HepG2 (cell line): ENCODE measurements around the gene RPL38. TPM values are rescaled to one million over a fixed set of nuclear protein-coding genes. Genes with fewer than 3 reads are reported as not detected.
A peak's percentile ranks its signal among the peaks of the same experiment; 100 is the strongest.

Experiments
- AKAP8 ChIP-seq: sonication (generic); formaldehyde crosslinking; IDR thresholded peaks from 2 replicates; pipeline ENCODE4 v1.5.1; 2020; ENCODE audit warnings: mild to moderate bottlenecking, missing genetic modification reagents
- CCDC6 ChIP-seq: sonication (generic); formaldehyde crosslinking; IDR thresholded peaks from 2 replicates; pipeline ENCODE4 v1.8.1; 2022; ENCODE audit warnings: mild to moderate bottlenecking, missing genetic modification reagents, moderate library complexity
- DRAP1 ChIP-seq: IDR thresholded peaks from 2 replicates; pipeline ENCODE4 v1.6.1; 2016; ENCODE audit warnings: missing genetic modification reagents, missing compliant biosample characterization
- E2F1 ChIP-seq: sonication (generic); formaldehyde crosslinking; IDR thresholded peaks from 2 replicates; pipeline ENCODE4 v1.5.0; 2020; ENCODE audit warnings: missing genetic modification reagents
- ELF3 ChIP-seq: IDR thresholded peaks from 2 replicates; pipeline ENCODE4 v1.6.1; 2016; ENCODE audit warnings: missing genetic modification reagents, missing compliant biosample characterization
- HMGXB4 ChIP-seq, 2 experiments: sonication (generic) in 1 of 2; formaldehyde crosslinking in 1 of 2; IDR thresholded peaks; 2 replicates each; pipeline versions ENCODE4 v1.4.0 to v1.6.1; 2018 to 2020; ENCODE audit warnings: missing genetic modification reagents in 2 of 2, borderline replicate concordance in 1 of 2, low read depth in 1 of 2, mild to moderate bottlenecking in 1 of 2, missing biosample characterization in 1 of 2
- KLF11 ChIP-seq: IDR thresholded peaks from 2 replicates; pipeline ENCODE4 v1.6.1; 2016; ENCODE audit warnings: missing compliant biosample characterization
- KLF16 ChIP-seq, 2 experiments: sonication (generic) in 1 of 2; formaldehyde crosslinking in 1 of 2; IDR thresholded peaks; 2 replicates each; pipeline versions ENCODE4 v1.6.1 to v1.8.0; 2016 to 2023; ENCODE audit warnings: missing genetic modification reagents in 2 of 2, missing compliant biosample characterization in 1 of 2
- NR2F1 ChIP-seq, 2 experiments: fragments of 450-650 bp in 1 of 2; formaldehyde crosslinking in 1 of 2; IDR thresholded peaks; 2 replicates each; pipeline versions ENCODE4 v1.5.0 to v1.6.1; 2016 to 2020; ENCODE audit warnings: mild to moderate bottlenecking in 1 of 2, missing compliant biosample characterization in 1 of 2, missing genetic modification reagents in 1 of 2, moderate library complexity in 1 of 2
- RBFOX2 ChIP-seq: fragments of 200-400 bp; formaldehyde crosslinking; IDR thresholded peaks from 2 replicates; pipeline ENCODE4 v1.6.1; 2017; ENCODE audit warnings: low read depth, mild to moderate bottlenecking, low read length
- SIX4 ChIP-seq: sonication (generic); formaldehyde crosslinking; IDR thresholded peaks from 2 replicates; pipeline ENCODE4 v1.4.0; 2020; ENCODE audit warnings: missing genetic modification reagents
- SMAD3 ChIP-seq: sonication (generic); formaldehyde crosslinking; IDR thresholded peaks from 2 replicates; pipeline ENCODE4 v1.4.0; 2020; ENCODE audit warnings: missing genetic modification reagents
- XRCC5 ChIP-seq: fragments of 200-400 bp; formaldehyde crosslinking; optimal IDR thresholded peaks from 2 replicates; pipeline ENCODE3; 2017; ENCODE audit warnings: mild to moderate bottlenecking, low read length
- ZBTB21 ChIP-seq: sonication (generic); formaldehyde crosslinking; IDR thresholded peaks from 2 replicates; pipeline ENCODE4 v1.4.0; 2020; ENCODE audit warnings: missing genetic modification reagents
- ZNF160 ChIP-seq: sonication (generic); formaldehyde crosslinking; IDR thresholded peaks from 2 replicates; pipeline ENCODE4 v1.8.0; 2022; ENCODE audit warnings: mild to moderate bottlenecking, inconsistent platforms, missing genetic modification reagents
- ZNF484 ChIP-seq: sonication (generic); formaldehyde crosslinking; IDR thresholded peaks from 2 replicates; pipeline ENCODE4 v1.5.1; 2020; ENCODE audit warnings: mild to moderate bottlenecking, low read depth, missing genetic modification reagents, borderline replicate concordance
- ZNF556 ChIP-seq: sonication (generic); formaldehyde crosslinking; IDR thresholded peaks from 2 replicates; pipeline ENCODE4 v1.4.0; 2020; ENCODE audit warnings: mild to moderate bottlenecking, missing genetic modification reagents, borderline replicate concordance
- ZNF75D ChIP-seq: sonication (generic); formaldehyde crosslinking; IDR thresholded peaks from 2 replicates; pipeline ENCODE4 v1.8.1; 2023; ENCODE audit warnings: missing genetic modification reagents, mild to moderate bottlenecking, borderline replicate concordance
- ZNF839 ChIP-seq: sonication (generic); formaldehyde crosslinking; IDR thresholded peaks from 2 replicates; pipeline ENCODE4 v1.4.0; 2020; ENCODE audit warnings: missing genetic modification reagents, mild to moderate bottlenecking, borderline replicate concordance
- polyA plus RNA-seq, 8 experiments: library from polyadenylated mRNA; depleted of rRNA in 3 of 8; stranded (reverse) in 7 of 8; unstranded in 1 of 8; fragments of >200 nt; fragmentation: Illumina TruSeq in 4 of 8; extraction: Trizol in 4 of 8; gene quantifications; 2 replicates each; pipeline versions ENCODE4 v1.2.1 to v1.2.3, GENCODE V29; 2011 to 2016; ENCODE audit warnings: low read depth in 4 of 8, missing spikeins in 1 of 8, mixed read lengths in 1 of 8; ENCODE audit not compliant: insufficient read depth in 1 of 8
- total RNA-seq, 5 experiments: library from RNA; depleted of rRNA; stranded (reverse); fragments of >200 nt; fragmentation: Illumina TruSeq; extraction: Trizol; gene quantifications; 2 replicates each; pipeline ENCODE4 v1.2.3, GENCODE V29; 2016; ENCODE audit warnings: low read depth in 1 of 5
- TF ChIP-seq, protein P1 (sequence below): sonication (generic); formaldehyde crosslinking; IDR thresholded peaks from 2 replicates; pipeline ENCODE4 v1.4.0; 2020; ENCODE audit warnings: mild to moderate bottlenecking, low read depth, missing genetic modification reagents
- TF ChIP-seq, protein P2 (sequence below): sonication (generic); formaldehyde crosslinking; IDR thresholded peaks from 2 replicates; pipeline ENCODE4 v1.4.0; 2020; ENCODE audit warnings: missing genetic modification reagents

RPL38 gene
- total and polyA plus RNA-seq, 2 of the 13 experiments (the other 11 are each of a cell fraction or from before 2014, with no cell fraction given): 2,370 to 2,372 TPM

GRCh38 chr17:74210191-74211140 is 7.0 kb downstream of the RPL38 start (continued):
- 0 out of 2 replicates have a peak, but pooled peaks have one; percentile 34 for TF ChIP-seq ZNF839
- 0 out of 2 replicates have a peak, but pooled peaks have one; percentile 46 for TF ChIP-seq SMAD3 (CRISPR knock-in tag)
- no peak for TF ChIP-seq CCDC6 (CRISPR knock-in tag)
- peak; percentile 98 for TF ChIP-seq XRCC5
- no peak for TF ChIP-seq NR2F1 (CRISPR knock-in tag; IDR thresholded peaks at IDR 0.05)
- TF ChIP-seq ZNF75D (CRISPR knock-in tag): no peak
- TF ChIP-seq ZNF556: no peak
- 0 out of 2 replicates have a peak, but pooled peaks have one; percentile 38 for TF ChIP-seq KLF11 (CRISPR knock-in tag)
- TF ChIP-seq, protein P1, sequence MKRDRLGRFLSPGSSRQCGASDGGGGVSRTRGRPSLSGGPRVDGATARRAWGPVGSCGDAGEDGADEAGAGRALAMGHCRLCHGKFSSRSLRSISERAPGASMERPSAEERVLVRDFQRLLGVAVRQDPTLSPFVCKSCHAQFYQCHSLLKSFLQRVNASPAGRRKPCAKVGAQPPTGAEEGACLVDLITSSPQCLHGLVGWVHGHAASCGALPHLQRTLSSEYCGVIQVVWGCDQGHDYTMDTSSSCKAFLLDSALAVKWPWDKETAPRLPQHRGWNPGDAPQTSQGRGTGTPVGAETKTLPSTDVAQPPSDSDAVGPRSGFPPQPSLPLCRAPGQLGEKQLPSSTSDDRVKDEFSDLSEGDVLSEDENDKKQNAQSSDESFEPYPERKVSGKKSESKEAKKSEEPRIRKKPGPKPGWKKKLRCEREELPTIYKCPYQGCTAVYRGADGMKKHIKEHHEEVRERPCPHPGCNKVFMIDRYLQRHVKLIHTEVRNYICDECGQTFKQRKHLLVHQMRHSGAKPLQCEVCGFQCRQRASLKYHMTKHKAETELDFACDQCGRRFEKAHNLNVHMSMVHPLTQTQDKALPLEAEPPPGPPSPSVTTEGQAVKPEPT (CRISPR knock-in tag): 0 out of 2 replicates have a peak, but pooled peaks have one; percentile 60
- TF ChIP-seq, protein P2, sequence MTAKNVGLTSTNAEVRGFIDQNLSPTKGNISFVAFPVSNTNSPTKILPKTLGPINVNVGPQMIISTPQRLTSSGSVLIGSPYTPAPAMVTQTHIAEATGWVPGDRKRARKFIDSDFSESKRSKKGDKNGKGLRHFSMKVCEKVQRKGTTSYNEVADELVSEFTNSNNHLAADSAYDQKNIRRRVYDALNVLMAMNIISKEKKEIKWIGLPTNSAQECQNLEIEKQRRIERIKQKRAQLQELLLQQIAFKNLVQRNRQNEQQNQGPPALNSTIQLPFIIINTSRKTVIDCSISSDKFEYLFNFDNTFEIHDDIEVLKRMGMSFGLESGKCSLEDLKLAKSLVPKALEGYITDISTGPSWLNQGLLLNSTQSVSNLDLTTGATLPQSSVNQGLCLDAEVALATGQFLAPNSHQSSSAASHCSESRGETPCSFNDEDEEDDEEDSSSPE: 0 out of 2 replicates have a peak, but pooled peaks have one; percentile 13
- peak in 1 of 2 experiments; percentile 67; a peak in 1 of 4 replicates for TF ChIP-seq HMGXB4 (CRISPR knock-in tag; IDR thresholded peaks at IDR 0.05; ENCODE audit: borderline replicate concordance in 1 of 2, low read depth in 1 of 2)
- TF ChIP-seq SIX4 (CRISPR knock-in tag): 0 out of 2 replicates have a peak, but pooled peaks have one; percentile 17
- peak; percentile 63; the same call in 1 of the 2 replicates for TF ChIP-seq AKAP8 (CRISPR knock-in tag)
- TF ChIP-seq ELF3 (CRISPR knock-in tag): no peak
- TF ChIP-seq KLF16 (CRISPR knock-in tag; IDR thresholded peaks at IDR 0.05): peak in 1 of 2 experiments; percentile 73; a peak in 1 of 4 replicates
- peak; percentile 50; the same call in 1 of the 2 replicates for TF ChIP-seq RBFOX2
- TF ChIP-seq ZBTB21 (CRISPR knock-in tag): 0 out of 2 replicates have a peak, but pooled peaks have one; percentile 21
- peak; percentile 26; the same call in 1 of the 2 replicates for TF ChIP-seq DRAP1 (CRISPR knock-in tag)
- no peak for TF ChIP-seq ZNF160 (CRISPR knock-in tag)
- TF ChIP-seq E2F1 (CRISPR knock-in tag): no peak
- TF ChIP-seq ZNF484 (CRISPR knock-in tag): no peak
